ENCODE measurements around the gene ZNRF3.

The ZNRF3 gene

GRCh38 chr22:28939394-28939793 is 56.0 kb downstream of the ZNRF3 start:
- TF ChIP-seq ARNTL (CRISPR knock-in tag; IDR thresholded peaks at IDR 0.05; ENCODE audit: borderline replicate concordance, low read depth) (no peak), CSRNP3 (CRISPR knock-in tag; IDR thresholded peaks at IDR 0.05) (no peak), CSDC2 (CRISPR knock-in tag; IDR thresholded peaks at IDR 0.05) (no peak), OSR1 (CRISPR knock-in tag; IDR thresholded peaks at IDR 0.05) (no peak), ISL1 (CRISPR knock-in tag; IDR thresholded peaks at IDR 0.05) (no peak), ZNF8 (CRISPR knock-in tag; IDR thresholded peaks at IDR 0.05) (no peak), RARB (CRISPR knock-in tag; IDR thresholded peaks at IDR 0.05) (no peak), CREB5 (CRISPR knock-in tag; IDR thresholded peaks at IDR 0.05; ENCODE audit: low read depth) (no peak), ZFP3 (CRISPR knock-in tag; IDR thresholded peaks at IDR 0.05) (no peak)
- no peak for ATAC-seq

DNA sequence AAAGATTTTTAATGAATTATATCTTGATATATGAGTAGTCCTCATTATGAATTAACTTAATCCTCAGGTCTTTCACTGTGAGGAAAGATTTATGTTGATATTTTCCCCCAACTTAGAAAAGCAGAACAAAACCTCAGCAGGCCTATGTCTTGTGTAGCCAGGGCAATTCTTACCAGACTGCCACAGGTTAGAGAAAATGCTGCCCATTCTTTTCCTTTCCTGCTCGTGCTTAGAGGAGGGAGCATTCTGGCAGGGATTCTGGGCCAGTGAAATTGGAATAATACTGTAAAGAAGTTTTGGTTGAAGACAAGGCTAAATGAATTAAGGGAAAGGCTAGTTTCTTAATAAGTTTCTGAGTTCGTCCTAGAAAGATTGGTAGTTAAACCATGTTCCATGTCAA is 56.6 kb downstream of the ZNRF3 start:
- TF ChIP-seq RARB (CRISPR knock-in tag; IDR thresholded peaks at IDR 0.05) (no peak), ZNF8 (CRISPR knock-in tag; IDR thresholded peaks at IDR 0.05) (no peak), CREB5 (CRISPR knock-in tag; IDR thresholded peaks at IDR 0.05; ENCODE audit: low read depth) (no peak), TCF4 (CRISPR knock-in tag; IDR thresholded peaks at IDR 0.05; ENCODE audit: borderline replicate concordance) (no peak), SNAI2 (CRISPR knock-in tag; IDR thresholded peaks at IDR 0.05) (no peak), OSR1 (CRISPR knock-in tag; IDR thresholded peaks at IDR 0.05) (no peak), CSRNP3 (CRISPR knock-in tag; IDR thresholded peaks at IDR 0.05) (no peak), TOX (CRISPR knock-in tag; IDR thresholded peaks at IDR 0.05; ENCODE audit: borderline replicate concordance) (no peak), ZC3H10 (CRISPR knock-in tag; IDR thresholded peaks at IDR 0.05) (no peak), ARNTL (CRISPR knock-in tag; IDR thresholded peaks at IDR 0.05; ENCODE audit: borderline replicate concordance, low read depth) (no peak), ZFP3 (CRISPR knock-in tag; IDR thresholded peaks at IDR 0.05) (no peak), ZNF565 (CRISPR knock-in tag; conservative IDR thresholded peaks at IDR 0.05; ENCODE audit: low read depth) (no peak), ZFP30 (CRISPR knock-in tag; IDR thresholded peaks at IDR 0.05) (no peak), ZNF70 (CRISPR knock-in tag; IDR thresholded peaks at IDR 0.05) (no peak), ESRRG (CRISPR knock-in tag; IDR thresholded peaks at IDR 0.05) (no peak)
- TF ChIP-seq, protein P1, sequence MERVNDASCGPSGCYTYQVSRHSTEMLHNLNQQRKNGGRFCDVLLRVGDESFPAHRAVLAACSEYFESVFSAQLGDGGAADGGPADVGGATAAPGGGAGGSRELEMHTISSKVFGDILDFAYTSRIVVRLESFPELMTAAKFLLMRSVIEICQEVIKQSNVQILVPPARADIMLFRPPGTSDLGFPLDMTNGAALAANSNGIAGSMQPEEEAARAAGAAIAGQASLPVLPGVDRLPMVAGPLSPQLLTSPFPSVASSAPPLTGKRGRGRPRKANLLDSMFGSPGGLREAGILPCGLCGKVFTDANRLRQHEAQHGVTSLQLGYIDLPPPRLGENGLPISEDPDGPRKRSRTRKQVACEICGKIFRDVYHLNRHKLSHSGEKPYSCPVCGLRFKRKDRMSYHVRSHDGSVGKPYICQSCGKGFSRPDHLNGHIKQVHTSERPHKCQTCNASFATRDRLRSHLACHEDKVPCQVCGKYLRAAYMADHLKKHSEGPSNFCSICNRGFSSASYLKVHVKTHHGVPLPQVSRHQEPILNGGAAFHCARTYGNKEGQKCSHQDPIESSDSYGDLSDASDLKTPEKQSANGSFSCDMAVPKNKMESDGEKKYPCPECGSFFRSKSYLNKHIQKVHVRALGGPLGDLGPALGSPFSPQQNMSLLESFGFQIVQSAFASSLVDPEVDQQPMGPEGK (CRISPR knock-in tag; IDR thresholded peaks at IDR 0.05; ENCODE audit: borderline replicate concordance): no peak
- ATAC-seq: no peak

DNA sequence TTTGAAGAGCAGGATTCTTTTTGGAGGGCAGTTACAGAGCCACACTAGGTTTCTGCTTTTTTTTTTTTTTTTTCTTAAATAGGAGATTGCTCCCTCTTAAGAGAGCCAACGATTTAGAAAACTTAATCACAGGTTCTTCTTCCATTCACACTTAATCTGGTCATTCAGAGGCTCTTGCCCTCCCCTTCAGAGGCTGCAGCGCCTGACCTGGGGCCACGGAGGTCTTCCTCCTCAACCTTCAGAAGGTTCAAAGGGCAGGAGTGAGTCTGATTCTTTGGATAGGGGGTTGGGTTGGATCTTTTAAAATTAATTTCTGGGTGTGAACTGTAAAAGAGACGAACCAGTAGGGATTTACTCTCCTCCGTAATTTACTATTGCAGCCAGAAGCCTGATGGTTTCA is 57.1 kb downstream of the ZNRF3 start:
- TF ChIP-seq GLIS3 (CRISPR knock-in tag; IDR thresholded peaks at IDR 0.05) (no peak), BACH2 (CRISPR knock-in tag; IDR thresholded peaks at IDR 0.05; ENCODE audit: borderline replicate concordance) (no peak), CSRNP3 (CRISPR knock-in tag; IDR thresholded peaks at IDR 0.05) (no peak), ZFP3 (CRISPR knock-in tag; IDR thresholded peaks at IDR 0.05) (no peak), ESRRG (CRISPR knock-in tag; IDR thresholded peaks at IDR 0.05) (no peak), ZNF8 (CRISPR knock-in tag; IDR thresholded peaks at IDR 0.05) (no peak)
- TF ChIP-seq, protein P1 (CRISPR knock-in tag; IDR thresholded peaks at IDR 0.05; ENCODE audit: borderline replicate concordance): no peak
- TF ChIP-seq, protein P2, sequence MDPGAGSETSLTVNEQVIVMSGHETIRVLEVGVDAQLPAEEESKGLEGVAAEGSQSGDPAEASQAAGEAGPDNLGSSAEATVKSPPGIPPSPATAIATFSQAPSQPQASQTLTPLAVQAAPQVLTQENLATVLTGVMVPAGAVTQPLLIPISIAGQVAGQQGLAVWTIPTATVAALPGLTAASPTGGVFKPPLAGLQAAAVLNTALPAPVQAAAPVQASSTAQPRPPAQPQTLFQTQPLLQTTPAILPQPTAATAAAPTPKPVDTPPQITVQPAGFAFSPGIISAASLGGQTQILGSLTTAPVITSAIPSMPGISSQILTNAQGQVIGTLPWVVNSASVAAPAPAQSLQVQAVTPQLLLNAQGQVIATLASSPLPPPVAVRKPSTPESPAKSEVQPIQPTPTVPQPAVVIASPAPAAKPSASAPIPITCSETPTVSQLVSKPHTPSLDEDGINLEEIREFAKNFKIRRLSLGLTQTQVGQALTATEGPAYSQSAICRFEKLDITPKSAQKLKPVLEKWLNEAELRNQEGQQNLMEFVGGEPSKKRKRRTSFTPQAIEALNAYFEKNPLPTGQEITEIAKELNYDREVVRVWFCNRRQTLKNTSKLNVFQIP (CRISPR knock-in tag; IDR thresholded peaks at IDR 0.05; ENCODE audit: borderline replicate concordance, low read depth): no peak
- no peak for ATAC-seq

Measured in SK-N-SH treated with all-trans-retinoic acid at 6 μM for 48 hours (cell line).